GM15510 (cell line): ENCODE results near the gene HNRNPC.

Experiments used
- POLR2A ChIP-seq: IDR thresholded peaks from 3 replicates; pipeline ENCODE4 v1.6.1; 2011; ENCODE audit warnings: borderline replicate concordance; ENCODE audit not compliant: insufficient read length; ENCODE audit errors: extremely low read depth

Gene HNRNPC

DNA sequence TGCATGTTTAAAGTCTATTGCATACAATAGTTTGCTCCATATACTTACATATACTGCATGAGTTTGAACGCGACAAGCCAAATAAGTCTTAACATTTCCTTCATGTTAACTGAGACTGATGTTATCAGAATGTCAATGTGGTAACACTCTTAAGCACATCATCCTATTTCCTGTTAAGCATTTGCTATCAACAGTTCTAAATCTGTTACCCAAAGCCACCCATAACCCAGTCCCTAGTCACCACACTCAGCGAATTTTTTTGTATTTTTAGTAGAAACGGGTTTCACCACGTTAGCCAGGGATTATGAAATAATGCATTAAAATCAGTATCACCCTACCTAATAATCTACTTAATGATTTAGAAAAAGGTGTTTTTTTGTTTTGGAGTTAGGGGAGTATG, 39.4 kb downstream of the HNRNPC start:
- TF ChIP-seq POLR2A: no peak

- no peak for TF ChIP-seq POLR2A
Observed at GRCh38 chr14:21227981-21228380, 41.3 kb downstream of the HNRNPC start.

DNA sequence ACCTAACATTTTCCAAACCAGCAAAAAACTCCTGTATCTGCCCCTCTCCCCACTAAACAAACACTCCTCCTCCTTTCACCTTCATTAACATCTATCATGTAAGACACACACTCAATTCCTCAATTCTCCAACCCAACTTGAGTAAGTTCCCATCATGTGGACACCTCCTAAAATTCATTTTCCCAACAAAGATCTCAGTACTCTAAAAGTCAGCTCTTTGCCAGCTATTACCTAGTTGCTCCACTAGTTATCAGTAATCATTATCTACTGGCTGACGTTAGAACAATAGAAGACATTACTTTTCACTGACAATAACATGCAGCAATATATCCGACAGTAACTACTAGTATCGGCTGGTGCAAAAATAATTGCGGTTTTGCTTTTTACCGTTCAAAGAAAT, 42.1 kb downstream of the HNRNPC start:
- no peak for TF ChIP-seq POLR2A

DNA sequence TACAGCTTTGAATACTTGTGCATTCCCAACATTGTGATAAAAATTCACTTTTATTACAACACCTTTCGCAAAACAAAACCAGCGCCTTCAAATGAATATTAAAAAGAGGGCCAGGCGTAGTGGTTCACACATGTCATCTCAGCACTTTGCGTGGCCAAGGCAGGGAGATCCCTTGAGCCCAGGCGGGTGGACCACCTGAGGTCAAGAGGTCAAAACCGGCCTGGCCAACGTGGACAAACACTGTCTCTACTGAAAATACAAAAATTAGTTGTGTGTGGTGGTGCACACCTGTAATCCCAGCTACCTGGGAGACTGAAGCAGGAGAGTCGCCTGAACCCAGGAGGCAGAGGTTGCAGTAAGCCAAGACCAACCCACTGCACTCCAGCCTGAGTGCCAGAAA, 42.8 kb downstream of the HNRNPC start:
- no peak for TF ChIP-seq POLR2A

GRCh38 chr14:21220874-21221477, 48.3 kb downstream of the HNRNPC start:
- TF ChIP-seq POLR2A: no peak

DNA sequence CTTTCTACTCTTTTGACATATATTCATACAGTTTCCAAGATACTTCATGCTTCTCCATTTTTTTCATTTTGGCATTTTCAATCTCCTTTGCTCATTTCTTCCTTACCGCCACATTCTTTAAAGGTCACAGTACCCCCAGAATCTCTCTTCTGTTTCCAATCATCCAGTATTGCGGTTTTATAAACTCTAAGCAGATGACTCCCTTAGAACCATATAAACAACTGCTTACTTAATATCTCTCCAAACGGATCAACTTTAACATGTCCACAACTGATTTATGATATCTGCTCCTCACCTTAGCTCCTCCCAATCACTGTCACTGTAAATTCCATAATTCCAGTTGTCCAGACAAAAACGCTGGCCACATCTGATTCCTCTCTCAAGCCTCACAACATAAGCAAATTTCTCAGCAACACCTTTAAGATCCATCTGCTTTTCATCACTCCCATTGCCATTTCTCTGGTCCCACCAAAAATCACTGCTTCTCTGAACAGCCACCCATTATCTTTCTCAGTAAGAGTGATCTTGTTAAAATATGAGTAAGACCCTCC, 49.6 kb downstream of the HNRNPC start:
- TF ChIP-seq POLR2A: no peak

GRCh38 chr14:21219120-21219519, 50.1 kb downstream of the HNRNPC start:
- no peak for TF ChIP-seq POLR2A

GRCh38 chr14:21215879-21216251, 53.4 kb downstream of the HNRNPC start:
- TF ChIP-seq POLR2A: no peak

- TF ChIP-seq POLR2A: no peak
Observed at GRCh38 chr14:21215130-21215878, 53.9 kb downstream of the HNRNPC start.

GRCh38 chr14:21213652-21214051, 55.6 kb downstream of the HNRNPC start:
- TF ChIP-seq POLR2A: no peak

DNA sequence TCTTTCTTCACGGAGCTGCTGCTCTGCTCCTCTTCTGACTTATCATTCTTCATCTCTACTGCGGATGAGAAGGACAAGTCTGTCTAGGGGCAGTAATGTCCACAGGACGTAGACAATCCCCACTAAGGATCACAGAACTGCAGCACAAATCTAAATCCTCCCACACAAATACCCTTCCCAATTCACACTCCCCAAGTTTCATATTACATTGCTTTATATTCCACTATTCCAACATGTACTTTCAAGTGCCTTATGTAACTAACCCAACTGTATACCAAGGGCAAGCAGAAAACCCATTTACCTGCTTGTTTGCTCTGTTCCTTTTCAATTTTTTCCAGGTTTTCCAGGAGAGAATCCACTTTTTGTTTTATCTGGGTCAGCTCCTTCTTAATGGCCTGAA, 57.7 kb downstream of the HNRNPC start:
- TF ChIP-seq POLR2A: no peak

- no peak for TF ChIP-seq POLR2A
Observed at GRCh38 chr14:21210023-21210422, 59.2 kb downstream of the HNRNPC start.

- TF ChIP-seq POLR2A: no peak
Observed at GRCh38 chr14:21209185-21209584, 60.1 kb downstream of the HNRNPC start.

DNA sequence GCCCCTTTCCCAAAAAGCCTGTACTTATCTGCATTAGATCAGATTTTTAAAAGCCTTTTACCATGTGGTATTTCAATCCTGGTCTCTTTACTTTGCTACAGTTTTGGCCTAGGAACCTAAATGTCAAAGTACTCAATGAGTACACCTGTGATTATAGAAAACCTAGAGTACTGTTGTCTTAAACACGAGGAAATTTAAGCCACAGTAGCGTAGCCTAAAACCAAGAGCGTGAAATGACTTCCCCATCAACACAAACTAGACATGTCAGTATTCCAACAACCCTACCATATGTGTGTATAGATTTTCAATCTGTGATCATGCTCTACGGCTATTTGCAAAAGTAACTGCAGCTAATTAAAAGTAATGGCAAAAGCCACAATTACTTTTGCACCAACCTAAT, 60.7 kb downstream of the HNRNPC start:
- no peak for TF ChIP-seq POLR2A

DNA sequence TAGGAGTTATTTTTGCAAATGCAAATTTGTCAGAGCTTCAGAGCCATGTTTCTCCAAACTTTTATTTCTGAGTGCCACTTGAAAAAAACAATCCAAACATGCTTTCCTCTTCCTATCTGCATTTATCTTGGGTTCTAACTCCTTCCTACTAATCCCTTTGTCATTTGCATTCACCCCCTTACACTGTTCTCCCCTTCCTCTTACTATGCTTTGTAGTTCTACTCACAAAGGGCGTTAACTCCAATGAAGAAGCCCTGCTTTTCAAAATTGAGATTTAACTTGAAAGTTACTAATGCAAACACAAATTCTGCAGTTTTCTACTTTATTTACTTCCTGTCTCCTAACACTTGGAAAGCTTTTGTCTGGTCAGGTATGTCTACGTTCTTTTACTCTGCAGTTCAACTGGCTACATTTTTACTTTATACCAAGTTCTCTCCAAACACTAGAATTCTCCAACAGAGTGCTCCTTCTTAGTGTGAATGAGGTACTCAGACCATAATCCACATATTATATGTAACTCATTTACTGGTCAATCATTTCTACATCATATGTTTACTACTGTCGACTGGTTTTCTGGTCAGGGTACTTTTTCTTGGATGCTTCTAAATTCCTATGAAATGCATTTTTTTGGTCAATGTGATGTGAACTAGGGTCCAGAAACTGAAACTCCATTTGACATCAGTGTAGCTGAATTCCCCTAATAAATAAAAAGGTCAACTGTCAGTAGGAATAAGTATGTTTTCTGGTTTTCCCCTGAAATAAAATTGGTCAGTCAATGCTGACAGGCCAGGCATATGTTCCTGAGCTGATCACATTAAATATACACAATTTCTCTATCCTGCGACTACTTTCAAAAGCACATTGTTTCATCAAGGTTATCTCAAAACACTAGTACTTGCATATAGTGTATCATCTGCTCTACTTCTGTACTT, 62.2 kb downstream of the HNRNPC start:
- TF ChIP-seq POLR2A: no peak

DNA sequence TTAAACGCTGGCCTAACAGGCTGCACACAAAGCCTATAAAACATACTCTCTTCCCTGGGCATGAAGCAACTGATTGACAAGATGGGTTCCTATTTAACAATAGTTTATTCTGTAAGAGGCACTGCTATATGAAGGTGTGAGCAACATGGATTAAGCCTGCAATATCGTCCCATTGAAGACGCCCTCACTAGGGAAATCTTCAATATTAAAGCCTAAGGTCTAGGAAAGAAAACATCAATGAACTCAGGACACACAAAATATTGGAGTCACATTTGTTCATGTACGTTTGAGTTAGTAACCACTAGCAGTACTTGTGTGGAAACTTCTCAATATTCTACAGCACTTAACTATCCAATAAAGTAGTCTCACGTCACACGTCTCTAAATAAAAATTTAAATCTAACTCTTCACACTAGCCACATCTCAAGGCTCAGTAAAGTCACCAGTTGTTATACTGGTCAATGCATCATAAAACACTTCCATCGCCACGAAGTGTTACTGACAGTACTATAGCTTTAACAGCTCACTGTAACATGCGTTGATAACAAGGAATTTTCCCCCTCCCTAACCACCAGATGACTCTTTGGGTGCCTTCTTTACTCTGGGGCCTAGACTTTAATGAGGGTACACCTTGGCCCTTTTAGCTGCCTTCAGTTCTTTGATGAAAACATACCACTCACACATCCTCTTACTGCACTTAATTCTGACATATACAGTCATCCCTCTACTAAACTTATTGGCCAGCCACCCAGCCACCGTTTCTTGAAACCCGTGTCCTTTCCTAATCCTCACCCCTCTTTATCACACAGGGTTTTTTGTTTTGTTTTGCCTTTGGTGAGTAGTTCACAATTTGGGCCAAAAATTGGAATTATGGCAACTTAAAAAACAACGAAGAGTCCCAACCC, 63.3 kb downstream of the HNRNPC start:
- TF ChIP-seq POLR2A: no peak
